C4-2B (cell line): ENCODE data around the gene SMARCA1.

ENCODE experiments used
- ZFX ChIP-seq: fragments of 450-650 bp; IDR thresholded peaks from 2 replicates; pipeline ENCODE4 v1.6.1; 2017
- TF ChIP-seq, protein P1 (sequence below): fragments of 450-650 bp; conservative IDR thresholded peaks from 2 replicates; pipeline ENCODE4 v1.5.1; 2017; ENCODE audit warnings: mild to moderate bottlenecking

DNA sequence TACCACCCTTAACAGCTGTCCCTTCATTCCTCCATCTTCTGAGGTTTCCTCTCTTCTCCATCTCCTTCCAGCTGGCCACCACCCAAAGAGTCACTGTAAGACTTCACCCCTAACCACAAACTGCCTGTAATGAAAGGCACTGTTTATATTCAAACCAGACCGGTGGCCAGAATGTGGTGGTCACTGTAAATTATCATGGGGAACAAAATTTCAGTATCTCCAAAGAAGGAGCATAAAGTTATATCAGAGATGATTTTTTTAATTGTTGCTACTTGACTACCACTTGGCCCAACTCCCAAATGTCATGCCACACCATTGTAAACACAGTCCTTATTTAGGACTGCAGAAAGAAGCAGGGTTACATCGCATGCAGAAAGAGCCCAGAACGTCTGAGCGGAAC is 44.8 kb downstream of the SMARCA1 start:
- TF ChIP-seq, protein P1, sequence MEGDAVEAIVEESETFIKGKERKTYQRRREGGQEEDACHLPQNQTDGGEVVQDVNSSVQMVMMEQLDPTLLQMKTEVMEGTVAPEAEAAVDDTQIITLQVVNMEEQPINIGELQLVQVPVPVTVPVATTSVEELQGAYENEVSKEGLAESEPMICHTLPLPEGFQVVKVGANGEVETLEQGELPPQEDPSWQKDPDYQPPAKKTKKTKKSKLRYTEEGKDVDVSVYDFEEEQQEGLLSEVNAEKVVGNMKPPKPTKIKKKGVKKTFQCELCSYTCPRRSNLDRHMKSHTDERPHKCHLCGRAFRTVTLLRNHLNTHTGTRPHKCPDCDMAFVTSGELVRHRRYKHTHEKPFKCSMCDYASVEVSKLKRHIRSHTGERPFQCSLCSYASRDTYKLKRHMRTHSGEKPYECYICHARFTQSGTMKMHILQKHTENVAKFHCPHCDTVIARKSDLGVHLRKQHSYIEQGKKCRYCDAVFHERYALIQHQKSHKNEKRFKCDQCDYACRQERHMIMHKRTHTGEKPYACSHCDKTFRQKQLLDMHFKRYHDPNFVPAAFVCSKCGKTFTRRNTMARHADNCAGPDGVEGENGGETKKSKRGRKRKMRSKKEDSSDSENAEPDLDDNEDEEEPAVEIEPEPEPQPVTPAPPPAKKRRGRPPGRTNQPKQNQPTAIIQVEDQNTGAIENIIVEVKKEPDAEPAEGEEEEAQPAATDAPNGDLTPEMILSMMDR = no peak
- no peak for TF ChIP-seq ZFX
